Globus pallidus (tissue), 1 donor: ENCODE results near the gene POU2F3.

Experiments
- DNase-seq: peaks from one replicate; pipeline ENCODE4 v3.0.0-alpha.2; 2015; ENCODE audit warnings: low spot score

The POU2F3 gene

DNA sequence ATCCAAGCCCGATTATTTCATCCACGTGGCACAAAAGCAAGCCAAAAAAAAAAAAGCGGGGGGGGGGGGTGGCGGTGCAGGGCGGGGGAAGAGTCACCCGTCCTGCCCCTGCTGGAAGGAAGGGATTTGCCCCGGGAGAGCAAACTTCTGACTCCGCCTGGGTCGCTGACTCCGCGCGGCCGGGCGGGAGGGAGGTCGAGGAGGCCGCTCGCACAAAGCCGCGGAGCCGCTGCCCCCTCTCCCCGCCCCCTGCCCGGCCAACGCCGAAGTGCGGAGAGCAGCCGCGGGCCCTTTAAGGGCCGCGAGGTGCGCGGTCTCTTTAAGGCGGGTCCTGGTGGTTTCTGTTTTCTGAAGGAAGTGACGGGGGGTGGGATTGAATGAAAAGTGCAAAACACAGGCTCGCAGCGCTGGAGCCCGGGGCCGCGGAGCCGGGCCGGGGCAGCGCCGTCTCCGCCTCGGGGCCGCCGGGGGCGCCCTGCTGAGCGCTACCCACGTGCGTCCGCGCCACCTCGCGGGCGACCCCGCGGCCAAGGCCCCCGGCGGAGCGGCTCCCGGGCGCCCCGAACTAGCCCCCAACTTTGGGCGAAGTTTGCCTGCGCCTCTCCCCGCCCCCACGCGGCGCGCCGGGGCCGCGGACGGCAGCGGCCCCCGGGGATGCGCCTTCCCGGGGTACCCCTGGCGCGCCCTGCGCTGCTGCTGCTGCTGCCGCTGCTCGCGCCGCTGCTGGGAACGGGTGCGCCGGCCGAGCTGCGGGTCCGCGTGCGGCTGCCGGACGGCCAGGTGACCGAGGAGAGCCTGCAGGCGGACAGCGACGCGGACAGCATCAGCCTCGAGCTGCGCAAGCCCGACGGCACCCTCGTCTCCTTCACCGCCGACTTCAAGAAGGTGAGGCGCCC, 29.1 kb upstream of the POU2F3 start, which contains the start of gene OAF:
Gene OAF, plus strand, starts transcription at position 407 of the 896 bp plus-strand sequence. Its CDS starts 248 bp downstream, at position 655.
- DNase-seq, result peak; percentile 73

DNA sequence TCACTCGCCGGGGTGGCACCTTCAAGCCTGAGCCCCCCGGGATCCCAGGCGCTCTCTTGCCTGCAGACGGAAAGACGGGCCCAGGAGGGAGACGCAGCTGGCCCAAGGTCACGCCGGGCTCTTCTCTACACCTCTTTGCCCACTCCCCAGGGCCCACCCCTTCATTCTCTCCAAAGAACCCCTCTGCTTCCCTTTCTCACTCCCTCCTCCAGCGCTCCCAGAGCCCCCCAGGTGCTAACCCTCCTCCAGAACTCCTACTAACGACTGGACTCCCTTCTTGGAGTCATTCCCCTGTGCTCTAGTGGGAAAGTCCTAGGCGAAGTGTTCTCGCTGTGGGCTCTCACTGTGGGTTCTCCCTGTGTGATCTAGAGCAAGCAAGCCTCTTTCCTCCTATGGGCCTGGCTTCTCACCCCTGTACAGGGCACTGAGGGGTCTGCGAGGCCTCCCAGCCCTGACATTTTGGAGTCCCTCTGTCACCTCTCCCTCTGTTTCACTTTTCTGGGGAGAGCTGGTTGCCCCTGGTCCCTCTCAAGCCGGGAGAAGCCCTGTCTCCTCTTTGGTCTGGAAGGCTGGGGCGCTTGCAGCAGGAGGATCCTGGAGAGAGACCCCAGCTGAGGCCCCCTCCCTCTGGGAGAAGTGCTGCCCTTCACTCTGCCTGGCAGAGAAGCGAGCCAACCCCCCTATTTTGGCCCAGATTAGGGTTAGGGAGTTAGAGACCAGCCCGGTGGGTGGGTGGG, 28.2 kb upstream of the POU2F3 start:
- no peak for DNase-seq

DNA sequence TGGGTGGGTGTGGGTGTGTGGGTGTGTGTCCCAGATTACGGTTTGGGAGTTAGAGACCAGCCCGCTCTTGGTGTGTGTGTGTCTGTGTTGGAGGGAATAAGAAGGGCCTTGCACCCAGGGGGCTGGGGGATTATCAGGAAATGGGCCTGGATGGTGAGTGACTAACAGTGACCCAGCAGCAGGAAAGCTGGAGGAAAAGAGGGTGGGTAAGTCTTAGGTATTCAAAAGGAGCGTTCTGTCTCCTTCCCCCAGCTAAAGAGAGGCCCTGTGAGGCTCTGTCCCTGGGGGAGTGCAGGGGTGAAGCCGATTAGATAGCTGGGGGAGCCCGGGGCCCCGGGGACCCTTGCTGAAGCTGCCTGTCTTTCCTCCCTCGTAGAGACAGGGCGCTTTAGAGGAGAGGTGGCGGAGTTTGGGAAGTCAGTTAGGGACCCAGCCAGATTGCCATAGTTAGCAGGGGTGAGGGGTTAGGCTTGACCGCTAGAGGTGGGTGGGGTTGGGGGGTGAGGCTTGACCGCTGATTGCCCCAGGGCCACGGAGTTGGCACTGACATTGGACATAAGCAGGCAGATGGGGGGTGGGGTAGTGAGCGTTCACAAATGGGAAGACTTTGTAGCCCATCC, 27.6 kb upstream of the POU2F3 start:
- no peak for DNase-seq

DNA sequence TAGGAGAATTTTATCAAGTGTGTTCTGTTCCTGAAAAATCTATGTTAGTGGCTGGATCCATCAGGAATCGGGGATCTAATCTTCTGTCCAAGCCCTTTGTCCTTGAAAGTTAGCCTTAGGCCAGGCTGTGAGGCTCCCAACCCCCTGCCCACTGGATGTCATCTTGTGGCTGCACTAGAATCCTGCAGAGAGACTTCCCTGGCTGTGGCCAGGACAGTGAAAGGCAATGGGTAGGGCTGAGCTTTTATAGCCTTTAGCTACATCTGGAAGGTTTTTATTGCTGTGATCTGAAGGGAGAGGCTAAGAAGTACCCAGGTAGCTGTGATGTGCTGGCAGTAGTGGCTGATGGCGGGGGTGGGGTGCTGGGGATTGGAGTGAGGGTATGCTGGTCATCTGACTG, 27.0 kb upstream of the POU2F3 start:
- DNase-seq, result no peak

DNA sequence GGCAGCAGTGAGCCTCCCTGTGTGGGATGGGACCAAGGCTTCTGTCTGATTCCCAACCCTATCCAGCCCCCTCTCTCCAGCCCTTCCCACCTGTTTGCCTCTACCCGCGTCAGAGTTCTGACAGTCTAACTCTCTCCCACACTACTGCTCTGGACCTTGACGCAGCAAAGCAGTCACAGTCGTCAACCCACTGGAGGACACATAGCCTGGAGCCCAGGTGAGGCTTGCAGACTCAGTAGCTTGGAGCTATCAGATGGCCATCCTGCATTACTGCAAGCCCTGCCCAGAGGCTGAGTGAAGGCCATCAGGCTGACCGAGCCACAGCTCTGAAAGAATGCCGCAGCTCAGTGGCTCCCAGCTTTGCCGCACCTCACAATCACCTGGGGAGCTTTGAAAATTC, 25.4 kb upstream of the POU2F3 start:
- no peak for DNase-seq

DNA sequence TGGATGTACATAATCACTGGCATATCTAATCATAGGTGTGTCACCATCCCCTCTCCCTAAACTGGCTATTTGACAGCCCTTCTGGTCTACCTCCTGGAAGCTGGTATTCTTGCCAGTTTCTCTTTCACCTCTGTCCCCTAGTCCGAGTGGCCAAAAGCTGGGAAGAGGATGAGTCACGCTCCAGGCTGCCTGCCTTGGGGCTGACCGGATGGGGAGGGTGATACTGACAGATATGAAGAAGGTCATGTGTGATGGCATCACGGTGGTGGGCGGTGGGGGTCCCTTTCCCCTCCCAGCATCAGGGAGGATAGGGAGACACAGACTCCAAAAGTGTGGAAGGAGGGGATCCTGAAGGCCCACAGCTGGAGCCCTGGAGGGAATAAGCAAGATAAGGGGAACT, 24.3 kb upstream of the POU2F3 start:
- no peak for DNase-seq

DNA sequence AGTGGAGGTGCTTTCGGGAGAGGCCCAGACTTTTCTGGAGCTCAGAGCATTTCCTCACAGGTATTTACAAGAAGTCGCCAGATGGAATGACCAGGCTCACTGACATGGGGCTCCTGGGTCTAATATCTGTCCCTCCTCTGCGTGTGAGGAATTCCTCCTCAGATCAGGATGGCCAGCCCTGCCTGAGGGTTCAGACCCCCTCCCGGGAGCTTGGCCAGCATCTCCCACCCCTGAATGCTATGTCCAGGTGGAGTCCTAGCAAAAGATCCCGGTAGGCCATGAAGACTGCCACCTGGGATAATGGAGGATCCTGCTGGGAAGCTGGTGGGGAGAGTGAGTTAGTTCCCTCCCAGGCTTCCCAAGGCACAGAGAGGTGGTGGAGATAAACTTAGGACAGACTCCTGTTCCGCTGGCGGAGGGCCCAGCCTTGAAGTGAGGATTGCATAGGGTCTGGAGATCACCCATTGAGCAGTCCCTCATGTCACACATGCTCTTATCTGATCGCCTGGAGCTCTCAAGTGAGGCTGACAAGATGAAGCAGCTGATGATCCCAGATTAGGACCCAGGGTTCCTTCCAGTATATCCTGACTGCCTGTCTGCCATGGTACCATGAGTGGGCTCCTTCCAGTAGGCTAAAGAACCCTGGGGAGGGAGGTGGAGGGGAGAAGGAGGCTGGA, 23.4 kb upstream of the POU2F3 start:
- DNase-seq, result no peak

DNA sequence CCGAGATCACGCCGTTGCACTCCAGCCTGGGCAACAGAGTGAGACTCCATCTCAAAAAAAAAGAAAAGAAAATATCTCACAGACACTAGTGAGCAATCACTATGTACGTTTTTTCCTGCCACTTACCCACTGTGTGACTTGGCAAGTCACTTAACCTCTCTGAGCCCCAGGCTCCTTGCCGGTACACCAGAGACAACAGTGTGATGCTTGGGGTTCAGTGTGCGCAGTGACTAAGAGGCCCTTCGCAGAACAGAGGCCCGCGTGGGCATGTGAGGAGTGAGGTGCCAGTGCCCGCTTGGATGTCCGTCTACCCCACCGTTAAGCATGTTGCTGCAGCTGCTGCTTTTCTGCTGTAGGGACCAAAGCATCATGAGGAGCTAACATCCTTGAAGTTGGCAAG, 22.4 kb upstream of the POU2F3 start:
- DNase-seq, result no peak

DNA sequence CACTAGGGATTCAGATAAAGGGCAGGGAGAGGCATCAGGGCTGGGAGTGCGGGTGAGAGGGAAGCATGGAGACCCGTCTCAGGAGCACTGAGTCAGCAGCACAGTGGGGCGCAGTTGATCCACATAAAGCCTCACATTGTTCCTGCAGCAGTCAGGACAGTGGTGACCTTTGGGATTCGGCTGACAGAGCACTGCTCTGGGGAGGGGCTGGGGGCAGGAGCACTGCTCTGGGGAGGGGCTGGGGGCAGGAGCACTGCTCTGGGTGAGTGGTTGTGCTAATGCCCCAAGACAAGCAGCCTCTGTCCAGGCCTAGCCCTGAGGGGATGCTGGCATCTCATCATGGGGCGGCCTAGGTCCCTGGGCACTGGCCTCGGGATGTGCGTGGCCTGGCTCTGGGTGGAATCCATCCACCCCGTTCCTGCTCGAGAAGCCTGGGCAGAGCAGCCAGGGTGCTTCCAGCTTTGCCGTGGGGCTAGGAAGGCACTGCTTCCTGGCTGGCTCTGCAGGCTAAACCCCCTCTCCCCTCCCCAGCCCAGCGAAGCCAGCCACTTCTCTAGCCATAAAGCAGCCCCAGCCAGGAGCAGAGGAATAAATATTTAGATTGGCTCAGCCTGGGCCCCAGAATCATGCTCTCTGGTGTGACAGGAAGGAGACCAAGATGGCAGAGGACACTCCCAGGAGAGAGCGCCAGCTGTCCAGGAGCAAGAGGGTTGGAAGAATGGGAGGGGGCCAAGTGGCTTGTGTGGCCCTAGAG, 21.8 kb upstream of the POU2F3 start:
- peak; percentile 87 for DNase-seq

DNA sequence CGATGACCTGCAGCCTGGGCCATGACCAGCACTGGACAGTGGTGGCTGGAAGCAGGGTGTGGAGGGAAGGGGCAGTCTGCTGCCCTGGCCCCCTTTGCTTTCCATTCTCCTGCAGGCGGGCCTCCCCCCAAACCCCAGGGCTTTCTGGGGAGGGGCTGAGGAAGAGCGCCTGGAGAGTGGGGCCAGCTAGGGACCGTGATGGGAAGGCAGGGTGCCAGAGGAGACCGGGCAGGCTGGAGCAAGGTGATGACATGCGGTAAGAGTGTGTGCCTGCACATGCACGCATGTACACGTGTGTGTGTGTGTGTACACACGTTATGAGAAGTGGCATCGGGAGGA, 21.3 kb upstream of the POU2F3 start:
- DNase-seq, result no peak

DNA sequence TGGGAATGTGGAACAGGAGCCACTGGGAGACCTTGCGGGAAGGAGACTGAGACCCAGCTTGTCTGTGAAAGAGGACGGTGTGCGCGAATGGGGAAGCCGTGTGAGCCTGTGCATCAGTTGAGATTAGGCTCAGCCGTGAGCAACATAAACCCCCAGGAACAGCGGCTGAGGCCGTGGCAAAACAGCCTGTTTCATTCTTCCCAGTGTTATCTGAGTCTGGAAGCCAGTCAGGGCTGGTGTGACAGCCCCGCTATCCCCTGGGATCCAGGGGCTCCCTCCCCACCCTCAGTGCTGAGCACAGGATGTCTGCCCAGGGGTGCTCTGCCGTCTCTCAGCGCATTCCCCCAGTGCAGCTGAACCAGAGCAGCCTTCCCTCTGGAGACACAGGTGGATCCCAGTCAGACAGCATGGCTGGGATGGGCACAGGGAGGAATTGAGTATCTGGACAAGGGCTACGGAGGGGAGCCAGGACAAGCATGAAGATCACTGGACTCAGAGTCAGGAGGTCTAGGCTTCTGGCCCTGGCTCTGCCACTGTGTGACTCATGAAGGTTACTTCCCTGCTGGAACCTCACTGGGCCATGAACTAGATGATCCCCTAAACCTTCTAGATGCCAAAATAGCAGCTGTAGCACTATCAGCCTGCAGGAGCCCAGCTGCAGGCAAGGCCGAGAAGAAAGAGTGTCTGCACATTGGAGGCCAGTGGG, 20.6 kb upstream of the POU2F3 start:
- DNase-seq, result no peak

DNA sequence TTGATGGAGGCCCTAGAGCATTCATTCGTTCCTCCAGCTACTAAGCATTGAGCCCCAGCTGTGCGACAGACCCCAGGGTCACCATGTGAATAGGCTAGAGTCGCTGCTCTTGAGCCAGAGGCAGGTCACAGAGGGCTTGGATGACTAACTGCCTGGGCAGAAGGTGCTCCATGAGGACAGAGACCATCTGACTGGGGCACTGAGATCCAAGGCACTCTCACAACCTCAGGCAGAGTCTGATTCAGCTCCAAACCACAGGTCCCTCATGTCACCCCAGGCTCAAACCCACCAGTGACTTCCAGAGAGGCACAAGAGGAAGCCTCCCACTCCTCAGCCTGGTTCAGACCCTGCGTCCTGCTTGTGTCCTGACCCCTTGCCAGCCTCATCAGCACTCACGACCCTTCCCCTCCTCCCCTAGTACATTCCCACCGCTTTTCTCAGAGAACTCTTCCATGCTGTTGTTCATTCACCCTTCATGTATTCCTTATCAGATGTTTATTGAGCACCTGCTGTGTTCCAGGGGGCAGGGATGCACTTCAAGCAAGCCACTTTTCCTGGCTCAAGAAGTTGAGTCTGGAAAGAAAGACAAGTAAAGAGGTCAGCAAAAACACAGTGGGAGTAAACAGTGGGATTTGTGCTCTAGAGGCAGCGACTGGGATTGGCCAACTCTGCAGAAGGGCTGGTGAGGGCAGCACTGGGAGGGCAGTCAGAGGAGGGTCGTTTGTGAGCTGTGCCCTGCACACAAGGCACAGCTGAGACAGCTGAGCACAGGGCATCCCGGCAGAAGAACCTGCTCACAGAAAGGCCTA, 19.8 kb upstream of the POU2F3 start:
- no peak for DNase-seq

DNA sequence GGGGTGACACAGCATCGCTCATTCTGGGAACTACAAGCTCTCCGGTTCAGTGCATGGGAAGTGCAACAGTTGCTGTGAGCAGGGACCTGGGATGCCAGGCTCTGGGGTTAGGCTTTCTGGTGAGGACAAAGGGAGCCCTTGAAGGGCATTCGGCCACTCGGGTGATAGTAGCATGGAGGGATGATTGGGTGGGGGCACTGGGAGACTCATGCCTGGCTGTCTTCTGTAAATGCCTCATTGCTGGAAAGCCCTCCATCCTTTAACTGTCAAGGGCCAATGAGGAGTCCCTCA, 19.2 kb upstream of the POU2F3 start:
- DNase-seq, result no peak

DNA sequence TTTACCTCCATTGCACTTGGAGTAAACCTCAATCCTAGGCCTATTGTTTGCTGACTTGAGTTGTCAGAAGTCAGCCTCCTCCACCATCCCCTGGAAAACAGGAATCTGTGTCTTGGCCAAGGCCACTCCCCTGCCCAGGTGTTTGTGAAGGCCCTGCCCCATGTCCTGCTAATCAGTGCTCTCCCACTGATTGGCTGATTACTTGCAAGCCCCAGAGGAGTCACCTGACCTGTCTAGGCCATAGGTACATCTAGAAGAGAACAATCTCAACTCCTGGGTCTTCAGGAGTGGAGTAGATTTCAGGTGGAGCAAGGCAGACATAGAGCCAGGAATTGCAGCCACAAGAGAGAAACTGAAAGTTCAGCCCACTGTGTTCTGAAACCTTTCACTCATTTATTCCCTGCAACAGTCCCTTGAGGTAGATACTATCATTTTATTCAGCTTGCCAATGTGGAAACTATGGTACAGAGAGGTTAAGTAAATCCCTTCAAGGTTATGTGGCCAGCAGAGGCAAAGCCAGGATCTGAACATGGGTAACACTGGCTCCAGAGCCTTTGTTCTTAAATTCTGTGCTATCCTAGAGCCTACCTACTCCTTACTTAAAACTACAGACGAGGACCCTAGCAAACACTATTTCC, 18.7 kb upstream of the POU2F3 start:
- no peak for DNase-seq

DNA sequence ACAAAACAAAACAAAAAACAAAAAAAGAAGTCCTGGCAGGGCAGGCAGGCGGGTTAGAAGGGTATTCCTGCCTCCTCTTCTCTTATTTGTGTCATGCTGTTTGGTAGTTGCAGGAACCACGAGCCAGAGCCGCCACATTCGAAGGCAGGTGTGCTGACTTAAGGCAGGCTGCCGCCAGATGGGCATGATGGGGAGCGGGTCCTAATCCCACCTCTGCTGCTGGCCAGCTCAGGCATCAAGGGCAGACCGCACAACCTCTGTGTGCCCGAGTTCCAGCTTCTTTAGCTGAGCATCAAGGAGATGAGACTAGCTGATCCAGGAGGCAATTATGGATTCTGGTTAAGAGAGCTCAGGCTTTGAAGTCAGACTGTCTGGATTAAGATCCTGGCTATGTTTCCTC, 17.0 kb upstream of the POU2F3 start:
- no peak for DNase-seq

DNA sequence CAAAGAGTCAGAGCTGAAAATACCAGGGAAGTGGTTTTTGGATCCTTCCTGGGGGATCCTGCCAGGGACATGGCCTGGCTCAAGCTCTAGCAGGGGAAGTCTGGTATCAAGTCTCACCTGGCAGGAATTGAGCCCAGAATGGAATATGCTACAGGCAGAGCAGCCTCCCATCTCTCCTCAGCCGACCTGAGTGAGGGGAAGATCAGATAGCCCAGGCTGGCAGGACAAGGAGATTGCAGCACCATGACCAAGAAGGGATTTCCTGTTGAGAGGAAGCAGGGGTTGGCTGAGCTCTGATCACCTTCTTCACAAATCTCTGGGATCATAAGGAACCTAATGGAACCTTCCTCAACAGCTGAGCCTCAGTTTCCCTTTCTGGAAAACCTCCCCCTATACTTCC, 16.1 kb upstream of the POU2F3 start:
- DNase-seq, result no peak

DNA sequence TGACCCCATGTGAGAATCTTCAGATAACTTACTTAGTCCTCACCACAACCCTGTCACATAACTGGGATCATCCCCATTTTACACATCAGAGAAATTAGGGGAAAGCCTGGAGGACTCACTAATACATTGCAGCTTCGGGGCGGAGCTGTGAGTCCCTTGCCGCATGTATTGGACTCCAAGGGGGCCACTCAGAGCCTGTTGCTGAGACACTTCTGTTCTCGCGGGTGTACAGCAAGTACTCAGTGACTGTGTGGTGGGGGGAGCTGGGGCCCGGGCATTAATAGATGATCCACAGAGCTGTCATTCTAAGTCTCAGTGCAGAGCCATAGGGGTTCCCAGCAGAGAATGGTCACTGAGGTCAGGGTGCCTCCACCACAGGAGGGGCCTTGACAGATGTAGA, 15.6 kb upstream of the POU2F3 start:
- no peak for DNase-seq

DNA sequence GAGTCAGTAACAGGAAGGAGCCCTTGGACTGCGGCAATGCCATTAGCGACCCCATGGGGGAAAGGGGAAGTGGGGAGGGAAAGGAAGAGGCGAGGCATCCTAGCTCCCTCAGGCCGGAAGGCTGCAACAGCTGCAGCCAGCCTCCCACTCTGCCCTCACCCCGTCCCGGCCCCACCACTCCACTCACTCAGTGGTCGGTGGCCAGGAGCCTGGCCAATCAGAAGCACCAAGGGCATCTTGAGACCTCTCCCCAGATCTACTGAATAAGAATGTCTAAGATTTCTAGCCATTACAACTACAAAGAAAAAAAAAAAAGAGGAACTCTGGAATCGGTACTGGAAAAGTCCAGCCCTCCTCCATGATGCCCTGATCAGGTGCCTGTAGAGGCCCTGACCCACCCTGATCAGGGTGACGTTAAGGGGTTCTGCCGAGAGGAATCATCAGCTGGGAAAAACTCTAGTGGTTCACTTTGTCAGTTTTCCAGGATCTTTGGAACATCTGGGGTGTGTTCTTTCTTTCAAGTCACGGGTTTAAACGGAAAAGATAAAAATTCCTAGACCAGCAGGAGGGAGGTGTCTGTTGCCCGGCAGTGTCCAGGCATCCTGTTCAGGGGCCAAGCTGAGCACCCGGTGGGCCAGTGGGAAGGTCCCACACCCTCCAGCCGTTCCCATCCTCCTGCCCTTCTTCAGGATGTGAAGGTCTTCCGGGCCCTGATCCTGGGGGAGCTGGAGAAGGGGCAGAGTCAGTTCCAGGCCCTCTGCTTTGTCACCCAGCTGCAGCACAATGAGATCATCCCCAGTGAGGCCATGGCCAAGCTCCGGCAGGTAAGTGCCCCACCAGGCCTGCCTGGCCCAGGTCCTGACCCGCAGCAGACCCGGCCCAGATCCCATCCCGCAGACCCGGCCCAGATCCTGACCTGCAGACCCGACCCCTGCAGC, 14.7 kb upstream of the POU2F3 start:
- DNase-seq, result no peak

DNA sequence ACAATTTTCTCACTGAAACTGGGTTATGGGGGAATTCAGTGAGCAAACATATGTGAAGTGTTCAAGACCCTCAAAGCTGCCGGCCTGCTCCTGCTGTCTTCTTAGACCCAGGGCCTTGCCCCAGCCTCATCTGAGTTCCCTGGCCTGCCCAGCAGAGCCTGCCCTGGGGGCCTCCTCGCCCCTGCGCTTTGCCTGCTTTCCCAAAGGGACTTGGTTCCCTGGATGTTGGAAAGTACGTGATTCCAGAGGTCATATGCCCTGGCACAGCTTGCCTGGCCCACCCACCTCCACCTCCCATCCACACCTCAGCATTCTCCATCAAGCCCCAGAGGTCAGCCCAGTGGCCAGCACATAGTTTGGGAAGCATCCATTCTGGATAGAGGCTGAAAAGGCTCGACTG, 13.7 kb upstream of the POU2F3 start:
- DNase-seq, result no peak
